ENCODE measurements around the gene PPP6R2. TPM values are rescaled to one million over a fixed set of nuclear protein-coding genes. Genes with fewer than 3 reads are reported as not detected.

Gene PPP6R2
- total and polyA plus RNA-seq, 2 of the 8 experiments (the other 6 are each of a cell fraction or from before 2014, with no cell fraction given) = 25.0 to 32.2 TPM

DNA sequence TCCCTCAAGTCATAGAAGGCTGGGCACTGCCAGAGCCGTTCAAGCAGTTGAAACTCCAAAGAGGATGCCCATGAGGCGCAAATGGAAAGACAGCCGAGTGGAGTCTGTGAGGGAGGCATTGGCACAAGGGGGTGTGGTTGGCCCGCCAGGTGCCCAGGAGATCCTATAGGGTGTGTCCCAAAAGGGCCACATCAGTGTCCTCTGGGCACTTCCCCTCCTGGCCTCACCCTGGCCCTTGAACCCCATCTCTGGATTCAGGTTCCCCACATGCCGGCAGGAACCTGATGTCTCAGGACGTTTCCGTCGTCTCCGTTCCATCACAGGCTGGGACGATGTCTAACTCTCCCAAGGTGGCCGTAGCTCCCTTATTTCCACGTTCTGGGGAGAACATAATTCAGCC lies 77.5 kb downstream of the PPP6R2 start:
- Histone ChIP-seq H4K91ac (replicated peaks; ENCODE audit: insufficient read length, low read length) (no peak overlapping the region), H2BK120ac (replicated peaks; ENCODE audit: low read depth, low read length) (no peak overlapping the region), H4K8ac (ENCODE audit: extremely low read depth, insufficient read depth, low read length) (no peak overlapping the region), H3K9ac (replicated peaks in 1 of 4; ENCODE audit: extremely low read depth in 1 of 4, low read depth in 3 of 4, low read length in 3 of 4) (no peak overlapping the region), H3K79me2 (ENCODE audit: control insufficient read depth in 1 of 2, insufficient read depth in 2 of 2, low read length in 2 of 2) (no peaks in the 10 kb centered on the region), H3K23ac (ENCODE audit: insufficient read length) (no peak overlapping the region), H3K36me3 (ENCODE audit: control insufficient read depth in 2 of 4, insufficient read depth in 4 of 4, low read length in 3 of 4) (peaks cover 12 to 49% (median 45%) of the 10 kb centered on the region in 4 experiments), H2BK12ac (ENCODE audit: low read depth, low read length) (no peak overlapping the region), H4K5ac (ENCODE audit: insufficient read length, low read depth, low read length) (no peak overlapping the region), H2BK5ac (ENCODE audit: low read depth, low read length) (no peak overlapping the region), H2AK5ac (ENCODE audit: low read depth, low read length) (no peak overlapping the region), H2BK15ac (ENCODE audit: low read length) (no peak overlapping the region), H3K4me2 (ENCODE audit: insufficient read depth in 1 of 2, low read depth in 2 of 2, low read length in 2 of 2) (no peak overlapping the region), H3K18ac (ENCODE audit: extremely low read depth, low read length) (no peak overlapping the region), H3K56ac (replicated peaks; ENCODE audit: insufficient read length, low read depth, low read length) (no peak overlapping the region), H3K4me3 (ENCODE audit: extremely low read depth in 1 of 4, insufficient read depth in 2 of 4, low read depth in 3 of 4, low read length in 4 of 4) (no peak overlapping the region), H3K23me2 (ENCODE audit: low read depth, low read length) (no peaks in the 10 kb centered on the region), H2BK20ac (ENCODE audit: low read length) (no peak overlapping the region), H3K27ac (ENCODE audit: low read depth, low read length) (no peak overlapping the region), H3K27me3 (replicated peaks in 1 of 4; ENCODE audit: control insufficient read depth in 3 of 4, extremely low read depth in 1 of 4, insufficient read depth in 3 of 4, low read length in 3 of 4) (no peaks in the 10 kb centered on the region), H3K14ac (ENCODE audit: insufficient read length) (no peak overlapping the region), H3K4ac (replicated peaks; ENCODE audit: insufficient read length, low read depth, low read length) (no peak overlapping the region), H3K9me3 (ENCODE audit: insufficient read depth in 2 of 2, low read depth in 1 of 2, low read length in 1 of 2) (no peaks in the 10 kb centered on the region), H3K79me1 (ENCODE audit: low read depth, low read length) (no peaks in the 10 kb centered on the region), H4K20me1 (replicated peaks in 1 of 2; ENCODE audit: control insufficient read depth in 1 of 2, insufficient read depth in 2 of 2, low read length in 2 of 2) (peaks cover 0 to 9% of the 10 kb centered on the region in 2 experiments), H3K4me1 (replicated peaks in 1 of 4; ENCODE audit: control insufficient read depth in 3 of 4, insufficient read depth in 4 of 4, low read length in 3 of 4) (no peaks in the 10 kb centered on the region), H2AFZ (ENCODE audit: low read length) (no peak overlapping the region)
- DNase-seq (ENCODE audit: low read depth in 1 of 2, low spot score in 2 of 2) (no peak), FAIRE-seq (no peak)
- POLR2A ChIA-PET (ENCODE audit: partially characterized antibody) = interaction anchor here (2.0 kb wide), 1 partner anchor 11 kb away, joined by 5 read pairs; no protein-coding TSS in a partner anchor
- CTCF ChIA-PET (ENCODE audit: partially characterized antibody) = interaction anchor here (1.4 to 3.1 kb wide), 2 partner anchors 18 to 21 kb away, joined by 4 to 10 read pairs; no protein-coding TSS in a partner anchor
- TF ChIP-seq BACH1 (IDR thresholded peaks at IDR 0.05; ENCODE audit: low read length) (no peak), TAF1 (IDR thresholded peaks at IDR 0.05; ENCODE audit: low read depth, low read length) (no peak), ZNF274 (IDR thresholded peaks at IDR 0.05; ENCODE audit: borderline replicate concordance, extremely low read depth, low read length) (no peak), CHD1 (IDR thresholded peaks at IDR 0.05; ENCODE audit: low read depth, low read length) (no peak), GABPA (IDR thresholded peaks at IDR 0.05; ENCODE audit: borderline replicate concordance, insufficient read depth, low read length) (no peak), ASH2L (IDR thresholded peaks at IDR 0.05; ENCODE audit: low read length) (no peak), SIN3A (conservative IDR thresholded peaks at IDR 0.05 in 1 of 2, IDR thresholded peaks at IDR 0.05 in 1 of 2; ENCODE audit: low read depth in 1 of 2, low read length in 2 of 2) (no peak)
- TF ChIP-seq, protein P1, sequence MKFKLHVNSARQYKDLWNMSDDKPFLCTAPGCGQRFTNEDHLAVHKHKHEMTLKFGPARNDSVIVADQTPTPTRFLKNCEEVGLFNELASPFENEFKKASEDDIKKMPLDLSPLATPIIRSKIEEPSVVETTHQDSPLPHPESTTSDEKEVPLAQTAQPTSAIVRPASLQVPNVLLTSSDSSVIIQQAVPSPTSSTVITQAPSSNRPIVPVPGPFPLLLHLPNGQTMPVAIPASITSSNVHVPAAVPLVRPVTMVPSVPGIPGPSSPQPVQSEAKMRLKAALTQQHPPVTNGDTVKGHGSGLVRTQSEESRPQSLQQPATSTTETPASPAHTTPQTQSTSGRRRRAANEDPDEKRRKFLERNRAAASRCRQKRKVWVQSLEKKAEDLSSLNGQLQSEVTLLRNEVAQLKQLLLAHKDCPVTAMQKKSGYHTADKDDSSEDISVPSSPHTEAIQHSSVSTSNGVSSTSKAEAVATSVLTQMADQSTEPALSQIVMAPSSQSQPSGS (IDR thresholded peaks at IDR 0.05; ENCODE audit: low read length) = no peak
- WGBS, 2 experiments (ENCODE audit: extremely low coverage in 1 of 2, insufficient coverage in 1 of 2, insufficient read length in 1 of 2, insufficient replicate concordance in 2 of 2, low coverage in 1 of 2, low lambda C conversion rate in 2 of 2, missing lambda C conversion rate in 1 of 2) = 90% methylated on average over 12 of the region's 12 CpGs; no CpG with 5 or more reads in 1 of the 2 experiments
